C4-2B (cell line): ENCODE data around the gene TSTD2.

ENCODE experiments used
- ZFX ChIP-seq: fragments of 450-650 bp; IDR thresholded peaks from 2 replicates; pipeline ENCODE4 v1.6.1; 2017
- TF ChIP-seq, protein P1 (sequence below): fragments of 450-650 bp; conservative IDR thresholded peaks from 2 replicates; pipeline ENCODE4 v1.5.1; 2017; ENCODE audit warnings: mild to moderate bottlenecking

DNA sequence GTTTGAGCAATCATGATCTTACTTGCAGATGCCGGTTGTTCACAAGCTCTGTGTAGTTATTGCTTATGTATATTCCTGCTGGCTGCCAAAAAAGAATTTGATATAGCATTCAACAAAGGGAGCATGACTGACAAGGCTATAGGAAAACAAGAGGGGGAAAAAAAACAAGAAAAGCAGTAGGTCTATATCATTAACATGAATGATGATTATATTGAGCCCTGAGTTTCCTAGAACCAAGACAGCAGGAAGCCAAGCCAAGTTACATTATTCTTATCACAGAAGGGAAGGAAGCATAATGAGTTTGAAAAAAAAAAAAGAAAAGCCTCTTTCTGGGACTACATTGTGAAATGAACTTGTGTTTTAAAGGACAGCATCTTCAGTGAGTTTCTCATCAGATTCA, 41.0 kb downstream of the TSTD2 start:
- TF ChIP-seq, protein P1, sequence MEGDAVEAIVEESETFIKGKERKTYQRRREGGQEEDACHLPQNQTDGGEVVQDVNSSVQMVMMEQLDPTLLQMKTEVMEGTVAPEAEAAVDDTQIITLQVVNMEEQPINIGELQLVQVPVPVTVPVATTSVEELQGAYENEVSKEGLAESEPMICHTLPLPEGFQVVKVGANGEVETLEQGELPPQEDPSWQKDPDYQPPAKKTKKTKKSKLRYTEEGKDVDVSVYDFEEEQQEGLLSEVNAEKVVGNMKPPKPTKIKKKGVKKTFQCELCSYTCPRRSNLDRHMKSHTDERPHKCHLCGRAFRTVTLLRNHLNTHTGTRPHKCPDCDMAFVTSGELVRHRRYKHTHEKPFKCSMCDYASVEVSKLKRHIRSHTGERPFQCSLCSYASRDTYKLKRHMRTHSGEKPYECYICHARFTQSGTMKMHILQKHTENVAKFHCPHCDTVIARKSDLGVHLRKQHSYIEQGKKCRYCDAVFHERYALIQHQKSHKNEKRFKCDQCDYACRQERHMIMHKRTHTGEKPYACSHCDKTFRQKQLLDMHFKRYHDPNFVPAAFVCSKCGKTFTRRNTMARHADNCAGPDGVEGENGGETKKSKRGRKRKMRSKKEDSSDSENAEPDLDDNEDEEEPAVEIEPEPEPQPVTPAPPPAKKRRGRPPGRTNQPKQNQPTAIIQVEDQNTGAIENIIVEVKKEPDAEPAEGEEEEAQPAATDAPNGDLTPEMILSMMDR, result no peak
- TF ChIP-seq ZFX, result no peak
